Measurements from ENCODE around the gene IFNG-AS1. TPM values are rescaled to one million over a fixed set of nuclear protein-coding genes. Genes with fewer than 3 reads are reported as not detected.
A peak's percentile ranks its signal among the peaks of the same experiment; 100 is the strongest.

The IFNG-AS1 gene
- not detected in 2 replicates for total RNA-seq (2014; rRNA removed; shearing (Covaris generic))

DNA sequence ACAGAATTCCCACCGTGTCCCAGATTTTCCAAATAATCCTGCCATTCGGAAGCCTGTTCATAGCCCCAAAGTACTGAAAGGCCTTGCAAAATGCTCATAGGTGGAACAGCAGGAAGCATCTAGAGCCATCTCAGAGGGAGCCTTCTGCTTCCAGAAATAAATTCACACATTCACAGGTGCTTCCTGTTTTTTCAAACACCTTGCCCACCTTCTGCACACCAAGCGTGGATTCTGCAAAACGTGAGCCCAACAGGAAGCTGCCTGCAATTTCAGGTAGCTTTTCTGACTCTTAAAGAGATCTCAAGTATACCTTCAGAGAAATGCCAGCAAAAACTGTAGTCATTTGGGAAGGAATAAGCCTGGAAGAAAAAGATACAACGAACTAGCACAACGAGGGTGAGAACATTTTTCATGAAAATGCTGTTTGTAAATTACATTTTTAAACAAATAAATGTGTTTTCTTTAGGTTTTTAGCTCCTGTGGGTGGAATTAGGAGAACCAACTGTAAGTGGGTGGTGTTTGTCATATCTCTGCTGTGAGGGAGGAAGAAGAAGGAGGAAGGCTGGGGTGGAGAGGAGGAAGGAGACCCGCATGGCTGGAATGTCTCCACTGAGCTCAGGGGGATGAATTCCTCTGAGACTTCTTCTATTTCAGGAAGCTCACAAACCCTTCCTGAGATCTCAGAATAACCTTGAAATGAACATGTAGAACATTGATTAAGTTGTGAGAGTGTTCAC is at the start of gene IFNG-AS1:
TSS of gene IFNG-AS1 (plus strand) at position 264 of the 737 bp plus-strand sequence.
- DNase-seq (ENCODE audit: low read depth) = no peak

GRCh38 chr12:67939611-67940010 is 49.6 kb upstream of the IFNG-AS1 start:
- no peak for DNase-seq (ENCODE audit: low read depth)

GRCh38 chr12:67940780-67941243 is 48.4 kb upstream of the IFNG-AS1 start:
- DNase-seq (ENCODE audit: low read depth) = peak; percentile 84

DNA sequence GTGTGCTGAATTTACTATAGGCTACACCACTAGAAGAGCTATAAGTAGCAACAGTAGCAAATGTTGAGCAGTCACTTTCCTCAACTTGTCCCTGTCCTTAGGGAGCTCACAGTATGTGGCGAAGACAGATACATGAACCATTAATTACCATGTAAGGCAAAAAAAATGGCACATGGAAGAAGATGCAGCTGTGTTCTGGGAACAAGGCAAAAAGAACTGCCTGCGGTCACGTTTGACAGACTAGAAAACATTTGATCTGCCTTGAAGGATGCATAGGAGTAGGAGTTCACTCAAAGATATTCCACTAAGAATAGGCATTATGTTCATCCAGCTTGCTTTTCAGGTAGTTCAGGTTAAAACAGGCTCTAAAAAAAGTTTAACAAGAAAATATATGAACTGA is 46.5 kb upstream of the IFNG-AS1 start:
- DNase-seq (ENCODE audit: low read depth) = no peak

DNA sequence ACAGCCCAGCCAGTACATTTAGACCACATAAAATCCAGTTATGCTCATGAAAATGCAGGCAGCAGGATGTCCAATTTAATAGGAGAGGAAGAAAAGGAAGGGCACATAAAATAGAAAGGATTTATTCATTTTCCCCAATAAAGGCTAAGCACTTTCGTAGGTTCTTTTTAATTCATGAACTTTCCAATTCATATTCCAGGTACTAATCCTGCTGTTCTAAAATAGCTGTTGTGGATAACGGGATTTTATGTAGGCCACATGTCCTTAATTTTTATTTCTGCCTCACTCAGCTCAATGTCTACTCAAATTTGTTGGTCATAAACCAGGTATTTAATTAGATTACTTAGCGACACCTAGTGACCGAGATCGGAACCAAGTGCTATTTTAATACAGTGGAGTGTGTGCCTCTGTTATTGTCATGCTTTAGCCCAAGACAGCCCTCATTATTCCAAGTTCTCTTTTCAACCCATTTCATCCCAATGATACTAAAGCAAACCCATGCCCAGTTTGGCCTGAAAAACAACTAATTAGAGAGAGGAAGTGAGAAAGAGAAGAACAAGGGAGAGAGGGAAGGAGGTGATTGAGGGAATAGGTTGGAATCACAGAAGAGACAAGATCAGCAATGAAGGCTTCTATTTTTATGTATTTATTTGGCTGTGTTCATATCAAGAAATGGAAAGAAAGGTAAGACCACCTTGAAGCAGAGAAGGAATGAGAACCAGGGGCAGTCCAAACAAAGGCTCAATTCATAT is 45.9 kb upstream of the IFNG-AS1 start:
- DNase-seq (ENCODE audit: low read depth) = peak; percentile 79

GRCh38 chr12:67944093-67944492 is 45.2 kb upstream of the IFNG-AS1 start:
- no peak for DNase-seq (ENCODE audit: low read depth)

DNA sequence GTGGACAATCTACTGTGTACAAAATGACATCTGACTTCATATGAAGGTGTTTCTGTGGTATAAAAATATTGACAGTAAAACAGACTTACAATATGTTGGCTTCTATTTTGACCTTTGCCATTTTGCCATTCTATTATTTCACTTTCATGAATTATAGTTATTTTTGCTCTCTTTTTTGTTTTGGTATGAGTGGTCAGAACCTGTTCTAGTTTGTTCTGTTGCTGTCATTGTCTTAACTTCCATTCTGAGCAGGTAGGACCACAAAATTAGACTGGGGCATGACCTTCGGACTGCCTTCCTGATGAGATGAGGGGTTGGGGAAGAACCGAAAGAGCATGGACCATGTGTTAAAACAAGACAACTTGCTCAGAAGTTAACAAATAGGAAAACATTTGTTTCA is 36.5 kb upstream of the IFNG-AS1 start:
- no peak for DNase-seq (ENCODE audit: low read depth)

- no peak for DNase-seq (ENCODE audit: low read depth)
Measured at GRCh38 chr12:67957383-67957782, 31.9 kb upstream of the IFNG-AS1 start.

GRCh38 chr12:67958187-67958586 is 31.1 kb upstream of the IFNG-AS1 start:
- DNase-seq (ENCODE audit: low read depth) = no peak

DNA sequence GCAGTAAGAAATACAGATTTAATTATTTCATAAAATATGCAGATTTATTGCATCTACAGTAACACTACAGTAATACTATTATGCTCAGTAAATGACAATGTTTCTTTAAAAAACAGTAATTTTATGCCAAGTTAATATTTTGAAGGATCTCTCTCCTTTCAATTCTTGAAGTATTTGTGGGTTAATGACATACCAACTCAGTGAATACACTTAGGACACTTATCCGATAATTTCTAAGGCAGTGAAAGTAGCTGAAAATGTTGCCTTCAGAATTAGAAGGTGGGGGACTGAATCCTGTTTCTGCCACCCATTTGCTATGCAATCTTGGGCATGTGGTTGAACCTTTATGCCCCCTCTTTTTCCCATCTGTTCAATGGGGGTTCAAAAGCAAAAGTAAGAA is 24.8 kb upstream of the IFNG-AS1 start:
- no peak for DNase-seq (ENCODE audit: low read depth)

DNA sequence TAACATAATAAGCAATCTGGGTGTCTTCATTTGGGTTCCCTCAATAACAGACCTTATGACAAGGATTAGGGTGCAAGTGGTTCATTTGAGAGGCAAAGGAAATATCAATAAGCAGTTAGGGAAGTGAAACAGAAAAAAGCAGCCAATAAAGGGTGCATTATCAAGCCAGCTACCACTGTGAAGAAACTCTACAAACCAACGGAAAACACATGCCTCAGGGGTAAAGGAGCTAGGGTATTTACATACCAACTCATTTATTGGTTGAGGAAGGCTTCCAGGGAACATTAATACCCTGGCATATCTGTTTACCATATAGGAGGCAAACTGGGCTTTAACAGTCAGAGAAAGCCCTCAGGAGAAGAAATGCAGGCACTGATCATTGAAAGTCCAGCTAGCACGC is 22.7 kb upstream of the IFNG-AS1 start:
- peak; percentile 3 for DNase-seq (ENCODE audit: low read depth)

DNA sequence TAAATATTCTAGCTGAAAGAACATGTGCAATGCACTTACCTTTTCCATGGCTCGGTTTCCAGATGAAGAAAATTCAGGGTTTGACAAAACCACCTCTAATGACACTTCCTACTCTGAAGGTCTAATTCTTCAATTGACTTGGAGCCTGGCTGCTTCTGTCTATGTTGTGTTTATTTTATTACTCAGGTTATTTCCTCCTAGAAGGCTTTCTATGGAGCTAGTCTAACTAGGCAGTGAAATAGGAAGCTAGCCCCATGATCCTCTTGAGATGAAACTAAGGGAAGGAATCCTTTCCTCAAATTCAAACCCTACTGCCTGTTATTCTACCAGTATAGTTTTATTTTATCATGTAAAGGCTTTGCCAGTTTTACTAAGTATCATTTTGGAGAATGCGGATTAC is 20.9 kb upstream of the IFNG-AS1 start:
- DNase-seq (ENCODE audit: low read depth) = peak; percentile 22

DNA sequence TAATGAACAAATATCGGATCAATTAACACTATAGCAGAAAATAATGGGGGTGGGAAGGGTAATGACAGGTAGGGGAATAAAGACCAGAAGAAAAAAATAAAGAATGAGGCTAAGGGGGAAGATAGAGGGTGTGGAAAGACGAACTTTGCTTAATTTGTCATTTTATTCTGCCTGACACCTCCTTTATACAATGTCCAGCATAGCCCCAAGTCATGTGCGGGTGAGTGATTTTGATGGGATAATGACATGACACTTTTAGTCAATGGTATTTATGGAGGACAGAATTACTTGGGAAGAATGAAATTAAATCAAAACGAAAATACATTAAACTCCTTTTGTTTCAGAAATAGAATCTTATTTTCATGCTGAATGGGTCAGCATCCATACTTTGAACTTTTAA is 20.5 kb upstream of the IFNG-AS1 start:
- no peak for DNase-seq (ENCODE audit: low read depth)

- DNase-seq (ENCODE audit: low read depth) = no peak
Measured at GRCh38 chr12:67969134-67969802, 20.0 kb upstream of the IFNG-AS1 start.

DNA sequence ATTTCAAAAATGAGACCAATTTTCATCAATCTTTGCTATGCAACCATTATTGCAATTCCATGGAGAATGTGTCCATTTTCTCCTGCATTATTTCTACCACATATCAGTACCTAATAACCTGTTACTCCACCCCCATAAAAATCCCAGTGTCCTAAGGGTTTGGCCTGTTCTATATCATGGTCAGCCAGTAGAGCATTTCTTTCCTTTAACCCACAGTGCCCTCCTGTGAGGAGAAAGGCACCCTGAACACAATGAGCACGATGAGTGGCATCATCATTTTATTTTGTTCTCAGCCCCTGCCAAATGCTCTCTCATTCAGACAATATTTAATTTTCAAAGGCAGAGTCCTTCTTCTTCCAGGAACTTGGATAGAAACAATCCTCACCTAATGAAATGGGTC is 11.6 kb upstream of the IFNG-AS1 start:
- DNase-seq (ENCODE audit: low read depth) = no peak

DNA sequence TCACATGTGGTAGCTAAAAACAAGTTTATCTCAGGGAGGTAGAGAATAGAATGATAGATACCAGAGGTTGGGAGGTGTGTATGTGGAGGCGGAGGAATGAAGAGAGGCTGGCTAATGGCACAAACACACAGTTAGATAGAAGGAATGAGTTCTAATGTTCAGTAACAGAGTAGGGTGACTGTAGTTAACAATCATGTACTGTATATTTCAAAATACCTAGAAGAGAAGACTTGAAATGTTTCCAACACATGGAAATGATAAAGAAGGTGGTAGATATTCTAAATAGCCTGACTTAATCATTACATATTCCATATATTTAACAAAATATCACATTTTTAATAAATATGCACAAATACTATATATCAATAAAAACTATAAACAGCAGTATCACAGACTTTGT is 8.9 kb upstream of the IFNG-AS1 start:
- no peak for DNase-seq (ENCODE audit: low read depth)

DNA sequence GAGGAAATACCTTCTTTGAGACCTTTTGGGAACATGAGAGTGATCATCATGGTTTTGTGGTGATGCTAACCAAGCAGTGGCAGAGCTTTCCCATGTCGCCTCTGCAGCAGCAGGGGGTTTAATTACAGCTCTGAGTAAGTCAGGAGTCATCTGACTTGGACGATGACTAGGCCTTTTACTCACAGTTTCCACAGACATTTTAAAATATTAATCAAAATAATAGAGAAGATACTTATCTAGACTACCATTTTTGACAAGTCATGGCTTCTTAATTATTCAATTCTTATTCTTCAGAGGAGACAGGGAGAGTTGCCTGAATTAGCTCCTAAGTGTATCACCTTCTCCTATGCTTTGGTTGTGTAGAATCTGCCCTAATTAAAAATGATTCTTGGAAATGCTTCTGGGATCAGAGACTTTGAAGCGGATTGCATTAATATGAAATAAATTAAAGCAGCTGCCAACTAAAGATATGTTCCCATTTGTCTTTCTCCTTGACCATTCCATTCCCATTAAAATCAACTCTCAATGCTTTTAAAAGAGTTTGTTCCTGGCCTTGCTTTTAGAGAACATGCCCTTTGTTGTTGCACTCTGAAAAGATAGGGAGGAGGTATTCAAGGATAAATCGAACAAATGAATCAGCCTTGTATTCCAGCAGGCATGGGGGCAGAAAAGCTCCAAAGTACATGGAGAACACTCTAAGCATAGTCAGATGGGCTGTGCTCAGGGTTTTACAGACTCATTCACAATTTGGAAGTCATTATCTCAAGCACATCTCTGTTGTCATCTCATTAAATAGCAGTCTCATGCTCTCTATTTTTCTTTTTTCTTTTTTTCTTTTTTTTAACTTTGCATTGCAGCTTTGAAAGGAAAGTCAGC is 7.7 kb upstream of the IFNG-AS1 start:
- DNase-seq (ENCODE audit: low read depth) = peak; percentile 94

GRCh38 chr12:67982164-67982563 is 7.1 kb upstream of the IFNG-AS1 start:
- DNase-seq (ENCODE audit: low read depth) = peak; percentile 25

- DNase-seq (ENCODE audit: low read depth) = no peak
Measured at GRCh38 chr12:67986632-67987031, 2.6 kb upstream of the IFNG-AS1 start.

DNA sequence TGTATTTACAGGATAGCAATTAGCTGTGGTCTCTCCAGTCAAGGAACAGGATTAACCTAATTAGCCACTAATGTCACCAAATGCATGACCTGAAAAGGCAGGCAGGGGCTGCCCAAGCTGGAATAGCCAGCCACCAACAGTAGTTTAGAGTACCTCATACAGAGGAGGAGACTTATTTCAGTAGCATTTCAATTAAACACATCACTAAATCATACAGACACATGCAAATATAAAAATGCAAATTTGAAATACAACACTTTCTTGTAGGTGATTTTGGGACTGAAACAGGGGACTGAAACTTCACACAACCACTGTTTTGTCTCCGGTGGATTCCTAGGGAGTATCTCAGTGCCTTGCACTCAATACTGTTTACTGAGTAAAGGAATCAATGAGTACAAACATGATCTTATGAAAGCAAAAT is 636 bp upstream of the IFNG-AS1 start:
- DNase-seq (ENCODE audit: low read depth) = no peak

GRCh38 chr12:67991158-67991557 is 1.9 kb downstream of the IFNG-AS1 start:
- no peak for DNase-seq (ENCODE audit: low read depth)

- DNase-seq (ENCODE audit: low read depth) = no peak
Measured at GRCh38 chr12:67993143-67993542, 3.9 kb downstream of the IFNG-AS1 start.
